HG03159 (cell line): ENCODE measurements around the gene C8B.

Experiments
- ATAC-seq: cut with Tn5 transposase; IDR thresholded peaks from one replicate; pipeline ENCODE4 v1.9.1; 2021; ENCODE audit warnings: mild to moderate bottlenecking, moderate library complexity; ENCODE audit not compliant: unreplicated experiment

The C8B gene

GRCh38 chr1:56965916-56966697 is at the start of gene C8B:
C8B (minus strand) TSS chr1:56966015; CDS start chr1:56965948, 67 bp downstream.
- no peak for ATAC-seq

- ATAC-seq = no peak
These were observed 49.3 kb upstream of the C8B start for GRCh38 chr1:57015071-57015470.

- ATAC-seq = no peak
These were observed 47.7 kb upstream of the C8B start for GRCh38 chr1:57013522-57013921.

- ATAC-seq = no peak
These were observed 46.5 kb upstream of the C8B start for GRCh38 chr1:57012315-57012714.

GRCh38 chr1:57010511-57010910 is 44.7 kb upstream of the C8B start:
- no peak for ATAC-seq

- no peak for ATAC-seq
These were observed 42.1 kb upstream of the C8B start for GRCh38 chr1:57007948-57008347.

- no peak for ATAC-seq
These were observed 41.7 kb upstream of the C8B start for GRCh38 chr1:57007472-57007871.

GRCh38 chr1:57003398-57004139 is 37.8 kb upstream of the C8B start:
- ATAC-seq = no peak

- ATAC-seq = no peak
These were observed 29.7 kb upstream of the C8B start for GRCh38 chr1:56995414-56996100.

- no peak for ATAC-seq
These were observed 27.7 kb upstream of the C8B start for GRCh38 chr1:56993475-56993874.

- no peak for ATAC-seq
These were observed 26.7 kb upstream of the C8B start for GRCh38 chr1:56992318-56993125.

GRCh38 chr1:56991576-56991975 is 25.8 kb upstream of the C8B start:
- no peak for ATAC-seq

- ATAC-seq = no peak
These were observed 20.6 kb upstream of the C8B start for GRCh38 chr1:56986397-56986796.

- no peak for ATAC-seq
These were observed 20.0 kb upstream of the C8B start for GRCh38 chr1:56985857-56986256.

- ATAC-seq = no peak
These were observed 17.7 kb upstream of the C8B start for GRCh38 chr1:56983484-56983883.

GRCh38 chr1:56979986-56980755 is 14.4 kb upstream of the C8B start:
- no peak for ATAC-seq

- no peak for ATAC-seq
These were observed 13.0 kb upstream of the C8B start for GRCh38 chr1:56978819-56979218.

- ATAC-seq = no peak
These were observed 12.1 kb upstream of the C8B start for GRCh38 chr1:56977910-56978309.

- no peak for ATAC-seq
These were observed 9.6 kb upstream of the C8B start for GRCh38 chr1:56975446-56975845.
